GM12872 (cell line): Measurements from ENCODE around the gene LUZP2.

Experiments used
- TF ChIP-seq, protein P1 (sequence below): IDR thresholded peaks from 3 replicates; pipeline ENCODE4 v1.5.1; 2011; ENCODE audit warnings: low read depth, mild to moderate bottlenecking, low read length, moderate library complexity; ENCODE audit not compliant: insufficient read depth

The LUZP2 gene

DNA sequence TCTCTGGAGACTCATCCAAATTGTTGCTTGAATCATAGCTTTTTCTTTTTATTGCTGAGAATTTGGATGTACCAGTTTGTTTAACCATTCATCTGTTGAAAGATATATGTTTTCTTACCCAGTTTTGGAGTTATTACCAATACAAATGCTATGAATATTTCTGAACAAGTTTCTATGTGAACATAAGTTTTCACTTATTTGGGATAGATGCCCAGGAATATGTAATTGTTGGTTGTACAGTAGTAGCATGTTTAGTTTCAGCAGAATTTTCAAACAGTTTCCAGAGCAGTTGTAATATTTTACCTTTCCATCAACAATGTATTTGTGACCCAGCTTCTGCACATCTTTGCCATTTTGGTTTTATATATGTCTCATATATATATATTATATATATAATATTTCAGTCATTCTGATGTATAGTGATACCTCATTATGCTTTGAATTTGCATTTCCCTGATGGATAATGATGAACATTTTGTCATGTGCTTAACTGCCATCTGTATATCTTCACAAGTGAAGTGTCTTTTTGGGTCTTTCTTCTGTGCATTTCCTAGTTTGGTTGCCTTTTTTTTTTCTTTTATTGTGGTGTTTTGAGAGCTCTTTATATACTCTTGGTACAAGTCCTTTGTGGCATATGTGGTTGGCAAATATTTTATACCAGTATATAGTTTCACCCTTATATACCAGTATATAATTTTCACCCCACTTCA is 118.8 kb downstream of the LUZP2 start:
- TF ChIP-seq, protein P1, sequence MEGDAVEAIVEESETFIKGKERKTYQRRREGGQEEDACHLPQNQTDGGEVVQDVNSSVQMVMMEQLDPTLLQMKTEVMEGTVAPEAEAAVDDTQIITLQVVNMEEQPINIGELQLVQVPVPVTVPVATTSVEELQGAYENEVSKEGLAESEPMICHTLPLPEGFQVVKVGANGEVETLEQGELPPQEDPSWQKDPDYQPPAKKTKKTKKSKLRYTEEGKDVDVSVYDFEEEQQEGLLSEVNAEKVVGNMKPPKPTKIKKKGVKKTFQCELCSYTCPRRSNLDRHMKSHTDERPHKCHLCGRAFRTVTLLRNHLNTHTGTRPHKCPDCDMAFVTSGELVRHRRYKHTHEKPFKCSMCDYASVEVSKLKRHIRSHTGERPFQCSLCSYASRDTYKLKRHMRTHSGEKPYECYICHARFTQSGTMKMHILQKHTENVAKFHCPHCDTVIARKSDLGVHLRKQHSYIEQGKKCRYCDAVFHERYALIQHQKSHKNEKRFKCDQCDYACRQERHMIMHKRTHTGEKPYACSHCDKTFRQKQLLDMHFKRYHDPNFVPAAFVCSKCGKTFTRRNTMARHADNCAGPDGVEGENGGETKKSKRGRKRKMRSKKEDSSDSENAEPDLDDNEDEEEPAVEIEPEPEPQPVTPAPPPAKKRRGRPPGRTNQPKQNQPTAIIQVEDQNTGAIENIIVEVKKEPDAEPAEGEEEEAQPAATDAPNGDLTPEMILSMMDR, result no peak

DNA sequence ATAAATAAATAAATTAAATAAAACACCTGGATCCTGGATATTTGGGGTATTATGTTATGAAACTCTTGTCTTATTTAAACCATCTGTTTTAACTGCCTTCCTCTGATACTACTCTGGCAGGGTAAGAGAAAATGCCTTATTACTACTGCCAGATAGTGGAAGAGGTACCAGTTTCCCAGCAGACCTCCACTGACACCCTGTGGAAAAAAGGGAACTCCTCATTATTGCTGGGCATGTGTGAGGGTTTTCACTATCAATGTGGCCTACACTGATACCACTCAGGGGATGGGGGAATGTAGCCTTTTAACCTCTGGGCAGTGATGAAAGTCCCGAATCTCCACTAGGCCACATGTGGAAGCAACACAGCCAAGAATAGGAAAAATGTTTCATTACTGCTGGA is 121.0 kb downstream of the LUZP2 start:
- TF ChIP-seq, protein P1, result no peak

DNA sequence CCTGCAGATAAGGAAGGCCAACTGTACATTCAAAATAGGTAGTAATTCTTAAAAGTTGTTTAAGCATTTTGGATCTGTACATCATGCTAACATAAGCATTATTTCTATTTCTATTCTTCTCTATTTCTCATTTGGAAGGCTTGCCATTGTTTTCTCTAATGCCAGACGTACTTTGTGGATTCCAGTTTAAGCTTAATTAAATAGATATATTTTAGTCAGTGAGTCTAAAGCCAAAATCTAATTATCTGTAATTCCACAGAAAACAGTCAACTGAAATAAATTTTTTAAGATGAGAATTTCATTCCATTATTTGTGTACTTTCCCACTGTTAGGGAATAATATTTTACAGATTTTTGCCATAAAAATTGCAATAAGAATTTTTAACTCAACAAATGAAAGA is 123.0 kb downstream of the LUZP2 start:
- TF ChIP-seq, protein P1, result no peak

DNA sequence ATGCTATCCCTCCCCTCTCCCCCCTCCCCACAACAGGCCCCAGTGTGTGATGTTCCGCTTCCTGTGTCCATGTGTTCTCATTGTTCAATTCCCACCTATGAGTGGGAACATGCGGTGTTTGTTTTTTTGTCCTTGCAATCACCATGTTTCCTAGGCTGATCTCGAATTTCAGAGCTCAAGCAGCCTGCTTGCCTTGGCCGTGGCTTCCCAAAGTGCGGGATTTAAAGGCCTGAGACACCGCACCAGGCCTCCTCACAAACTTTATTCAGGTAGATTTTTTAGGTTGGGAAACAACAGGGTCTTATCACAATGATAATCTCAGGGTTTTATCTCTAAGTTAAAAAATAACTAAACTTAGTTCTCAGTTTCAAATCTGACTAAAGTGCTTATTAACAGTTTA is 125.4 kb downstream of the LUZP2 start:
- TF ChIP-seq, protein P1, result no peak

DNA sequence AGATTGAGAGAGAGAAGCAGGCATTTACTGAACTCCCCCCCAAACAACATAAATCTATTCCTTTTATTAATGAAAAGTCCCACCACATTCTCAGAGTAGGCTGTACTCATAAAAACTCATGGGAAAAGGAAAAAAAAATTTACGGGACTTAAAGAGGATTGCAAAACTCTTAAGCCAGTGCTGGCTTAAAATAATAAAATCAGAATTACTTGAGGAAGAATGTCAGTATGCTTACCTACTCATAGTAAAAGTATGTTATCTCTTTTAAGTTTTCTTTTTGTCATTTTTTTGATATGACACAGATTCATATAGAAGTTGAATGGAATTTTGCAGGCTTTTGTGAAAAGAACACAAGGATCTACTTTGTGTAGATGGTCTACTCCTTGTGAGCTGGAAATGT is 126.3 kb downstream of the LUZP2 start:
- TF ChIP-seq, protein P1, result no peak

DNA sequence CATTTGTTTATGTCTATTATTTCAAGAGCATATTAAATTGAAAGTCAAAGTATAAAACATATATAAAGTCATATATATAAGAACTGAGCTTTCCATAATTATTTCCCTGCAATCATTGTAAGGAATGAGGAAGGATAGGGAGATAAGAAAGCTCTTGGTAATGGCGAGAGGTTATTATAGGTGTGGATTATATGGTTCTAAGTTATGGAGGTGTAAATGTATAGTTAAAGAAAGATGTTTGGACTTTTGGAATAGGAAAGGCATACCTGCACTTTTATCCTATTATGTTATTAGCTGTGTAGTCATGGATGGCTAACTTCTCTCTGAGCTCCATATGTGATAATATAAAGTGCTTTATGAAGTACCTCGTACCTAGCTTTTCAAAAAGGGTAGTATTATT is 127.6 kb downstream of the LUZP2 start:
- TF ChIP-seq, protein P1, result no peak

DNA sequence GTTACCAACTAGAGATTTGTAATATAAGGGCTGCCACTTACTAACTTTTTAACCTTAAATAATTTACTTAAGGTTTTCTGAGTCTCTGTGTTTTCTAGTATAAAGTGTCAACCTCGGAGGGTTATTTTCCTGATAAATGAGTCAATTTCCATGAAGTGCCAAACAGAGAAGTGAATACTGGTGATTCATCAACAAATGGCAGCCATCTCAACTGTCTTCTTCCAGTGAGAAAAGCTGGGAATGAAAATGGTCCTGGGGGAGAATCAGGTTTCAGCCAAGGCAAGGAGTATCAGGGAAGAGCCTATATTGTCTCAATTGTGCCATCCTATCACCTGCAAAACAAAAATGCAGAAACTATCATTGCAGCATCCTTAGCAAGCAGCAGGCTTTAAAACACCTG is 129.1 kb downstream of the LUZP2 start:
- TF ChIP-seq, protein P1, result no peak
